Measurements from ENCODE around the gene ADAD2.

- TF ChIP-seq CTCF (conservative IDR thresholded peaks at IDR 0.05) (no peak), ZFX (IDR thresholded peaks at IDR 0.05) (no peak)
Measured at GRCh38 chr16:84191466-84191865, 509 bp downstream of the ADAD2 start.

All from C4-2B (cell line).